CD4-positive, alpha-beta T cell treated with Interleukin-10 for 1 hour (primary cell): ENCODE data around the gene TMED5.
"Not testable (repeated sequence)": the region's sequence is repeated elsewhere in the genome, so short reads cannot be mapped to it uniquely, and the experiment has no call there.

ENCODE experiments used
- DNase-seq: peaks from one replicate; pipeline ENCODE4 v3.0.0-alpha.2; 2020

The TMED5 gene

GRCh38 chr1:93171549-93172034, 8.6 kb downstream of the TMED5 start:
- no peak for DNase-seq

- not testable (repeated sequence) for DNase-seq
Measured at GRCh38 chr1:93170141-93170678, 10.0 kb downstream of the TMED5 start.

- DNase-seq = no peak
Measured at GRCh38 chr1:93167006-93167405, 13.2 kb downstream of the TMED5 start.

- not testable (repeated sequence) for DNase-seq
Measured at GRCh38 chr1:93165895-93166294, 14.3 kb downstream of the TMED5 start.

GRCh38 chr1:93164816-93165215, 15.4 kb downstream of the TMED5 start:
- DNase-seq = no peak

- not testable (repeated sequence) for DNase-seq
Measured at GRCh38 chr1:93163314-93163713, 16.9 kb downstream of the TMED5 start.

- no peak for DNase-seq
Measured at GRCh38 chr1:93159337-93159736, 20.9 kb downstream of the TMED5 start.

GRCh38 chr1:93155335-93155734, 24.9 kb downstream of the TMED5 start:
- no peak for DNase-seq

GRCh38 chr1:93154898-93155297, 25.3 kb downstream of the TMED5 start:
- no peak for DNase-seq

- DNase-seq = no peak
Measured at GRCh38 chr1:93152835-93153234, 27.4 kb downstream of the TMED5 start.

GRCh38 chr1:93151474-93151873, 28.7 kb downstream of the TMED5 start:
- DNase-seq = no peak

GRCh38 chr1:93150729-93151128, 29.5 kb downstream of the TMED5 start:
- no peak for DNase-seq

- DNase-seq = no peak
Measured at GRCh38 chr1:93148001-93148400, 32.2 kb downstream of the TMED5 start.

GRCh38 chr1:93143769-93144168, 36.4 kb downstream of the TMED5 start:
- DNase-seq = no peak

GRCh38 chr1:93143136-93143535, 37.1 kb downstream of the TMED5 start:
- DNase-seq = no peak

GRCh38 chr1:93142161-93142560, 38.1 kb downstream of the TMED5 start:
- DNase-seq = no peak

- DNase-seq = no peak
Measured at GRCh38 chr1:93140106-93140505, 40.1 kb downstream of the TMED5 start.

GRCh38 chr1:93137604-93138292, 42.5 kb downstream of the TMED5 start:
- DNase-seq = no peak

GRCh38 chr1:93136445-93136844, 43.8 kb downstream of the TMED5 start:
- DNase-seq = no peak

GRCh38 chr1:93132638-93133037, 47.6 kb downstream of the TMED5 start:
- DNase-seq = no peak

GRCh38 chr1:93129507-93130099, 50.6 kb downstream of the TMED5 start:
- DNase-seq = no peak

- DNase-seq = no peak
Measured at GRCh38 chr1:93124556-93125355, 55.5 kb downstream of the TMED5 start.

- DNase-seq = no peak
Measured at GRCh38 chr1:93123201-93123783, 56.9 kb downstream of the TMED5 start.
